Activated naive CD4-positive, alpha-beta T cell treated with anti-CD3 and anti-CD28 coated beads, Interleukin-2, amount 50 U/mL, for 16 hours (primary cell): ENCODE data around the gene ADAMTSL3.
"Not testable (repeated sequence)": the region's sequence is repeated elsewhere in the genome, so short reads cannot be mapped to it uniquely, and the experiment has no call there.

Experiments used
- DNase-seq: peaks from one replicate; pipeline ENCODE4 v3.0.0-alpha.2; 2020

The ADAMTSL3 gene

GRCh38 chr15:83657549-83657948 is 3.6 kb downstream of the ADAMTSL3 start:
- DNase-seq = no peak

DNA sequence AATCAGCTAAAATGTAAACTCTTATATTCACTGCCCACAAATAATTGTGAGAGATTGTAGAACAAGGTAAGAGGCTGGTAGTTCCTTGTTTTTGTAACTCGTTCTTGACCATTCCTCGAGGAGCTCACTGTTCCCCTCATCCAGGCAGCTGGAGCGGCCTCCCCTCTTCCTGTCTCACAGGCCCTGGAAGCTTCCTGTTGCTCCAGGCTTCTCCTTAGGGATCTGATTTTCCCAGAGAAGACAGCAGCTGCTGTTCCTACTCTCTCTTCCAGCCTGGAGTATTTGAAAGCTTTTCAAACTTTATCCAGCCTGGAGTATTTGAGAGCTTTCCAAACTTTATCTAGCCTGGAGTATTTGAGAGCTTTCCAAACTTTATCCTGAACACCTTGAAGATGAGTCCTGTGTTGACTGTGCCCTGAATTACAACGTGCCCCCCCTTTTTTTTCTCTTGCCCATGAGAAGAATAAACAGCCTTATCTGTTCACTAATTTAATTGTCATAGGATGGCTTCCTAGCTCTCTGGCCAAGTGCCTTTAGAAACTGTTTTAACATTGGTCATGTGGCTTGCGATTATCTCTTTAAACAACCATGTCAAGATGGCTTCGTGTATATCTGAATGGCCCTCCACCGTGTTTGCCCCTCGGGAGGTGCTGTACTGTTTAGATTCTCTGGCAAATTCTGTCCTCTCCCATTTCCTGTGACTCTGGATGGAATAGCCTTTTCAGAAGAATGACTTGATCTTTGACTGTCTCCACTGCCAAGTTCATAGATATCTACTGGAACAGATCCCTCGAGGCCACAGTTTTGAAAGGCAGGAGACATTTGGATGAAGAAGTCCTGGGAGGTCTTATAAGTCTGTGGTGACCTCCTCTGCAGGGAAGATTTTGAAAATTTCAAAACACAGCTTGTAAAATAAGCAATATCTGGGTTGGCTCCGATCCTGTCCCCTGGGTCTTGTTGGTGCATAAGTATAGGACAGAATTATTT is 4.8 kb downstream of the ADAMTSL3 start:
- DNase-seq = no peak

DNA sequence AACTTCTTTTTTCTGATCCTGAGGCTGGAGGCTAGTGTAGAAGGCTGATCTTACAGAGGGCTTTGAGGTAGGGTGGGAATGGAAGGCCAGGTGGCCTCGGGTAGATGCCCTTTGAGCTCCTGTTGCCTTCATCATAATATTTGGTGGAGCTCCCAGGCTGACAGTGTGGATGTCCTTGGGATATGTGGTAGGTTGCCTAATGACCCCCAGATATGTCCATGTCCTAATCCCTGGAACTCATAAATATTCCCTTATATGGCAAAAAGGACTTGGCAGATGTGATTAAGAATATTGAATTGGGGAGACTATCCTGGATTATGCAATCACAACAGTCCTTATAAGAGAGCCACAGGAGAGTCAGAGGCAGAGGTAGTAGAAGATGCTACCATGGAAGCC is 5.5 kb downstream of the ADAMTSL3 start:
- DNase-seq = no peak

GRCh38 chr15:83665480-83665879 is 11.6 kb downstream of the ADAMTSL3 start:
- DNase-seq = no peak

DNA sequence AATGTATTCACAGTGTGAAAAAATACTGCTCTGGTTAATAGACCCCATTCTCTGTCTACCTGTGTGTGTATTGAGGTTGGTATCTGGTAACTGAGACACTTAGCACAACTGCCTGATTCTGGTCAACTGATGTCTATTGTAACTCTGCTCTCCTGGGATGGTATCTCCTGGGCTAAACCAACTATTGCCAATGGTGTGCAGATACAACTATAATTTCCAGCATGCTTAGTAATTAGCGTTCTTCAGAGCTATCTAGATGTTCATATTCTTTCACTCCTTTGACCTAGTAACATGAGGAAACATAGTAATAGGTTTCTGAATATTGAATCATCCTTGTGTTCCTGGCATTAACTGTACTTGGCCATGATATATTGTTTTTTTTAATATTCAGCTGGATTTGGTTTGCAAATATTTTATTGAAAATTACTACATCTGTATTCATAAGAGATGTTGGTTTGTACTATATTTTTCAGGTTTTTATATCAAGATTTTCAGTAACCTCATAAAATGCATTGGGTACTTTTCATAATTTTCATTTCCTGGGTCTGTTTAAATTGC is 16.8 kb downstream of the ADAMTSL3 start:
- DNase-seq = no peak

DNA sequence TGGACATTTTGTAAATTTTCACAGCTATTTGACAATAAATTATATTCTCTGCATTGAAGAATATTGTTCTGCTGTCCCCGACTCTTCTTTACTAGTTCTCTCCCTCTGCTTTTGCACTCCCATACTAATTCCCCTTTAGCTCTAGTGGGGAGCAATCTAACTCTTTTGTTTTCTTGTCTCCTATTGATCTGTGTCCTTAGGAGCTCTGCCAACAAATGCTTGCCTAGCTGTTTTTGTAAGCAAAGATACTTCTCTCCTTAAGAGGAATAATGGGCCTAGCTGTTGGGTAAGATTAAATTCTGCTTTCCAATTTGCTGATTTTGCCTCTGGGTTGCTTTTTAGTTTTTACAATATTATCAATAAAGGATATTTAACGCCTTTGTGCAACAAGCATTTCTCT is 17.7 kb downstream of the ADAMTSL3 start:
- DNase-seq = no peak

DNA sequence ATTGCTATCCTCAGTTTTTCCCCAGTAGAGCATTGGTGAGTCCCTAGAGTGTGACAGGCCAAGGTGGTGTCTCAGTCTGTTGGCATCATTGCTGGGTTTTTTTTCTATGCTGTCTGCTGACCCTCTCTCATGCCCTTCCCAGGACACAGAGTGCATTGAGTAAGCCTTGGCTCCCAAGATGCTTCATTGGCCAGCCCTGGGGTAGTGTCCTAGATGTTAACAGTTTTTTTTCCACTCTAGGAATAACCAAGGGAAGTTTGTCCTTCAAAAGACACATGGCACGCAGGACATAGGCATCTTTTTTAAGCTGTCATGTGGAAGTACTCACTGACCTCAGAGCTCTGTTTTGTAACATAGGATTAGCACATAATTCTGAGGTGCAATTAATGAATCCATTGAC is 19.5 kb downstream of the ADAMTSL3 start:
- DNase-seq = no peak

DNA sequence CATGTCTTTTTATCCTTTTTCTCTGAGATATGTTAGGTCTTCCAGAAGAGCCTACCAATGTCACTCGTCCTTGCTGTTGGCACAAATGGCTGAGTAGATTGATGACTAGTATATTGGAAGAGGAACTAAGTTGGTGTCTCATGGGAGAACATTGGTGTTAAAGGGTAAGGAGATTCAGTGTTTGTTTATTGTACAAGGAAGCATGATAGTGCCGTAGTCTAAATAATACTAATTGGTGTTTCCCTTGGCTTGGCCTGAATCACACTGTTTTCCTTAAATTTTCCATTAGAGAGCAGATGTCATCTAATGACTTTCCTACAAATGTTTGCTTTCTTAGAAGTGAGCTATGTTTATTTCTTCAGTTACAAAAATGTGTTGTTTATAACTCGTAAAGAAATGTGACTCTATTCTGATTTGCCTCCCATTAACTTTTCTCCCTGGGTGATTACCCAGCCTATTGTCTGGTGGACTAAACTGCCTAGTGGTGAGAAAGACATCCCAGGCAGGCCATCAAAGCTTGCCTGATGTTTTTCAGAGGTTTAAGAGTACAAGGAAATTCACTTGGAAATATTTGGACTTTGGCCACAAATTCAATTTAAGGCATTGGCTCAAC is 28.7 kb downstream of the ADAMTSL3 start:
- DNase-seq = no peak

GRCh38 chr15:83685916-83686332 is 32.0 kb downstream of the ADAMTSL3 start:
- DNase-seq = no peak

GRCh38 chr15:83688201-83688600 is 34.3 kb downstream of the ADAMTSL3 start:
- no peak for DNase-seq

- no peak for DNase-seq
These were observed 36.8 kb downstream of the ADAMTSL3 start for GRCh38 chr15:83690676-83691075.

- no peak for DNase-seq
These were observed 39.0 kb downstream of the ADAMTSL3 start for GRCh38 chr15:83692746-83693581.

- no peak for DNase-seq
These were observed 40.1 kb downstream of the ADAMTSL3 start for GRCh38 chr15:83694015-83694414.

GRCh38 chr15:83694536-83694935 is 40.6 kb downstream of the ADAMTSL3 start:
- no peak for DNase-seq

DNA sequence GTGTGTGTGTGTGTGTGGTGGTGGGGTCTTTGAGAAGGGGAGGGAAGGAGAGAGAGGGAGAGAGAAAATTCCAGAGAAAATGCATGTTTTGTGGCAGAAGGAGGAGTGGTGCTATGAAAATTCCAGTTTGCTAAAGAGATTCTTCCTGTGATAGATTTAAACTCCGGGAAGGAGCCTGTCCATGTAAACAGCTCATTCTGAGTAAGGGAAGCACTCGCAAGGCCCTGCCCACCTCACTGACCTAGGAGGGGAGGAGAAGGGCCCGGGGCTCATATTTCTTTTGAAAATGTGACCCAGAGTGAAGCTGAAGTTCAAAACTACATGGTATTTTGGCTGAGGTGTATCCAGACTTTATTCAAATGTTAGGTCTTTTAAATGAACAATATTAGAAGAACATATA is 41.3 kb downstream of the ADAMTSL3 start:
- DNase-seq = no peak

GRCh38 chr15:83695901-83696425 is 42.0 kb downstream of the ADAMTSL3 start:
- DNase-seq = no peak

GRCh38 chr15:83697716-83698115 is 43.8 kb downstream of the ADAMTSL3 start:
- no peak for DNase-seq

DNA sequence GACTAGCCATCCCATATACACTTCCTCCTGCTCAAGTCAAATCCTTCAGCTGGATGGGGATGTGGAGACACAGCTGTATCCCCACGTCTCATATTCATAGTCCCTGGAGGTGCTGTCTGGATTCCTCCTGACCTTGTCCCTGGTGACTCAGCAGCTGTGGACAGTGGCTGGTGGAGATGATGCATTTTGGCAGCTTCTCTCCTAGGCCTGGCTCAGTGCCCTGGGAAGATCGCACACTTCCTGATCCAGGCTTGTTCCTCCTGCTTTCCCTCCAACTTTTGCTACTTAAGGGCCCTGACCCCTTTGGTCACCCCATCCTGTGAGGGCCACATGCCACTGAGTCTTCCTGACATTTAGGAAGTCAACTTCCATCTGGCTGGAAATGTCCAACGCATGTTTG is 44.4 kb downstream of the ADAMTSL3 start:
- no peak for DNase-seq

DNA sequence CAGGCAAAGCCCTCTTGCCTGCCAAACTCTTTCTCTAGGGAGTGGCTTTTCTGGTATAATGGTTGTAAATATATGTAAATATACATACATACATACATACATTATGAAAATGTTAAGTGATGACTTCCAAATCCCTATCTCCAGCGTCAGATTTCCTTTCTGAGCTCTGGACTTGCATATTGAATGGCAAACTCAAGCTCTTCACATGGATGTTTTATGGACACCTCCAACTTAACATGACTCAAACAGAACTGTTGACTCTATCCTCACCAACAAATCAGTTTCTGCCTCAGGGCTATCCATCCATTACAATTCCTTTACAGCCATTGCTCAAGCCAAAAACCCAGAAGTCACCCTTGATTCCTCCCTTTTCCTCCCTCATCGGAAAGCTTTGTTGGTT is 45.1 kb downstream of the ADAMTSL3 start:
- no peak for DNase-seq

- DNase-seq = no peak
These were observed 46.2 kb downstream of the ADAMTSL3 start for GRCh38 chr15:83700082-83700481.

DNA sequence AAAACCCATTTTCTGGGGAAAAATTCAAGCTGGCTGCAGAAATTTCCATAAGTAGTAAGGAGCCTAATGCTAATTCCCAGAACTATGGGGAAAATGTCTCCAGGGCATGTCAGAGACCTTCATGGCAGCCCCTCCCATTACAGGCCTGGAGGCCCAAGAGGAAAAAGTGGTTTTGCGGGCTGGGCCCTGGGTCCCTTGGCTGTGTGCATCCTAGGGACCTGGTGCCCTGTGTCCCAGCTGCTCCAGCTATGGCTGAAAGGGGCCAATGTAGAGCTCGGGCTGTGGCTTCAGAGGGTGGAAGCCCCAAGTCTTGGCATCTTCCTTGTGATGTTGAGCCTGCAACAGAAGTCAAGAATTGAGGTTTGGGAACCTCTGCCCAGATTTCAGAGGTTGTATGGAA is 48.4 kb downstream of the ADAMTSL3 start:
- DNase-seq = not testable (repeated sequence)

DNA sequence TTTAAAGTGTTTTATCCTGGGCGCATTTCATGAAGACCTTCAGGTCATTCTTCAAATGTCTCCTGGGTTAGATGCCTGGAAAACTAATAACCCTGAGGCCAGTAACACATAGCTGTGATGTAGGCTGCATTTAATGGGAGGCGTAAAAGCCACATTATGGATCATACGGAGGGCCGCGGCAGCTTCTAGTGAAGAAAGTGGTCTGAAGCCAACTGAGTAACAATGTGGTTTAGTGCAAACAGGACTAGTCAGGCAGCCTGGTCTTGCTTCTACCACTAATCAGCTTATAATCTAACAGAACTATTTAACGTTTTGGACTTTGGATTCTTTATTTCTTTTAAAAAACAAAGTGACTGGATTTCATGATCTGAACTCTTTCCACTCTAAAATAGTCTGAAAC is 54.4 kb downstream of the ADAMTSL3 start:
- no peak for DNase-seq

DNA sequence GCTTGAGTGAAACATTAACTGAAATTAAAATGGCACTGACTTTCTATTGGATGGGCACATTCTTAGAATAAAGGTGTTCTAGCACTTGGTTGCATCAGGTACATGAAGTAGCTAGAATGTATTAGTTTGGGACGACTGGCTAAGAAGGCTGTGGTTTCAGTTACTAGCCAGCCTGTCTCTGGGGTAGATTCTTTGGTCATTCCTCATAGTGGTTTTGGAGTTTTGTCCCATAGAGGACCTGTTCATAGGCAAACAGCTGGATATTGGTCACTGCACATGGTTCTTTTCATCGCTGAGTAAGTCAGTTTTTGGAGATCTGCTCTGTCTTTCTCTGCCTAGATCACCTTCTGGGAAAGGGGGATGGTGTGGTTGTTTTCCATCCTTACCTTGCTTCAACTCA is 55.3 kb downstream of the ADAMTSL3 start:
- DNase-seq = no peak
